ENCODE data around the gene NKX1-2. TPM values are rescaled to one million over a fixed set of nuclear protein-coding genes. Genes with fewer than 3 reads are reported as not detected.

Gene NKX1-2
- total and polyA plus RNA-seq, 8 donors, result not detected

- intact Hi-C loops (cut with DNase I), result no loop called here
- no peaks in the 10 kb centered on the region for H3K36me3 ChIP-seq
- DNase-seq (no peak), ATAC-seq (no peak)
- no peak overlapping the region for H3K27ac ChIP-seq
- no peaks in the 10 kb centered on the region for H3K27me3 ChIP-seq
- H3K4me3 ChIP-seq, result no peak overlapping the region
- H3K9me3 ChIP-seq, result no peaks in the 10 kb centered on the region
- TF ChIP-seq CTCF (IDR thresholded peaks at IDR 0.05), result no peak
- no peaks in the 10 kb centered on the region for H3K4me1 ChIP-seq
Observed at GRCh38 chr10:124470544-124471434, 21.0 kb upstream of the NKX1-2 start.

GRCh38 chr10:124469956-124470484 is 20.2 kb upstream of the NKX1-2 start:
- Histone ChIP-seq H3K27ac (no peak overlapping the region), H3K9me3 (no peaks in the 10 kb centered on the region), H3K4me3 (no peak overlapping the region), H3K4me1 (peaks cover 0 to 5% of the 10 kb centered on the region in 2 donors), H3K27me3 (no peaks in the 10 kb centered on the region), H3K36me3 (no peaks in the 10 kb centered on the region)
- no peak for DNase-seq
- intact Hi-C loops (cut with DNase I), result no loop called here
- no peak for TF ChIP-seq CTCF (IDR thresholded peaks at IDR 0.05)
- no peak for ATAC-seq

GRCh38 chr10:124468624-124469023 is 18.8 kb upstream of the NKX1-2 start:
- H3K36me3 ChIP-seq, result no peaks in the 10 kb centered on the region
- H3K27me3 ChIP-seq, result no peaks in the 10 kb centered on the region
- no peaks in the 10 kb centered on the region for H3K9me3 ChIP-seq
- no peak overlapping the region for H3K27ac ChIP-seq
- peaks cover 0 to 5% of the 10 kb centered on the region in 2 donors for H3K4me1 ChIP-seq
- DNase-seq, result no peak
- no peak for ATAC-seq
- H3K4me3 ChIP-seq, result no peak overlapping the region
- intact Hi-C loops (cut with DNase I), result no loop called here
- TF ChIP-seq CTCF (IDR thresholded peaks at IDR 0.05), result no peak

GRCh38 chr10:124467165-124467564 is 17.3 kb upstream of the NKX1-2 start:
- intact Hi-C loops (cut with DNase I), result no loop called here
- H3K4me3 ChIP-seq, result no peak overlapping the region
- H3K4me1 ChIP-seq, result peaks cover 0 to 5% of the 10 kb centered on the region in 2 donors
- no peak overlapping the region for H3K27ac ChIP-seq
- ATAC-seq (no peak), DNase-seq (no peak)
- H3K36me3 ChIP-seq, result no peaks in the 10 kb centered on the region
- no peaks in the 10 kb centered on the region for H3K27me3 ChIP-seq
- TF ChIP-seq CTCF (IDR thresholded peaks at IDR 0.05), result no peak
- H3K9me3 ChIP-seq, result no peaks in the 10 kb centered on the region

GRCh38 chr10:124465777-124466488 is 16.1 kb upstream of the NKX1-2 start:
- H3K4me1 ChIP-seq, result peaks cover 0 to 5% of the 10 kb centered on the region in 2 donors
- no peak for TF ChIP-seq CTCF (IDR thresholded peaks at IDR 0.05)
- no peak overlapping the region for H3K4me3 ChIP-seq
- DNase-seq, result no peak
- intact Hi-C loops (cut with DNase I), result no loop called here
- H3K27me3 ChIP-seq, result no peaks in the 10 kb centered on the region
- H3K27ac ChIP-seq, result no peak overlapping the region
- H3K9me3 ChIP-seq, result no peaks in the 10 kb centered on the region
- ATAC-seq, result no peak
- H3K36me3 ChIP-seq, result no peaks in the 10 kb centered on the region
